Stimulated activated naive CD8-positive, alpha-beta T cell treated with anti-CD3 and anti-CD28 coated beads, Interleukin-15, amount 100 ng/mL, for 72 hours (primary cell): ENCODE measurements around the gene ZNF658.
"Not testable (repeated sequence)": the region's sequence is repeated elsewhere in the genome, so short reads cannot be mapped to it uniquely, and the experiment has no call there.

Source experiments
- ATAC-seq: fragments of 150-1000 bp; cut with Tn5 transposase; 2 replicates; pipeline ENCODE4 v1.10.0; 2021; ENCODE audit warnings: mild to moderate bottlenecking, moderate library complexity
- DNase-seq, 2 donors: peaks; one replicate each; pipeline ENCODE4 v3.0.0; 2021 to 2022
- H3K27ac Mint-ChIP-seq, 2 donors: one replicate each; pipeline ENCODE4 v1.8.0; 2022; ENCODE audit warnings: mild to moderate bottlenecking in 2 of 2, mixed read lengths in 2 of 2, moderate library complexity in 2 of 2
- H3K27me3 Mint-ChIP-seq: one replicate; pipeline ENCODE4 v1.8.0; 2022; ENCODE audit warnings: mixed read lengths
- H3K4me1 Mint-ChIP-seq: one replicate; pipeline ENCODE4 v1.8.0; 2022; ENCODE audit warnings: mild to moderate bottlenecking, mixed read lengths
- H3K4me3 Mint-ChIP-seq, 2 donors: one replicate each; pipeline ENCODE4 v1.8.0; 2022; ENCODE audit warnings: mild to moderate bottlenecking in 2 of 2, mixed read lengths in 2 of 2, moderate library complexity in 1 of 2
- H3K9me3 Mint-ChIP-seq, 2 donors: one replicate each; pipeline ENCODE4 v1.8.0; 2022; ENCODE audit warnings: mixed read lengths in 2 of 2

Gene ZNF658

DNA sequence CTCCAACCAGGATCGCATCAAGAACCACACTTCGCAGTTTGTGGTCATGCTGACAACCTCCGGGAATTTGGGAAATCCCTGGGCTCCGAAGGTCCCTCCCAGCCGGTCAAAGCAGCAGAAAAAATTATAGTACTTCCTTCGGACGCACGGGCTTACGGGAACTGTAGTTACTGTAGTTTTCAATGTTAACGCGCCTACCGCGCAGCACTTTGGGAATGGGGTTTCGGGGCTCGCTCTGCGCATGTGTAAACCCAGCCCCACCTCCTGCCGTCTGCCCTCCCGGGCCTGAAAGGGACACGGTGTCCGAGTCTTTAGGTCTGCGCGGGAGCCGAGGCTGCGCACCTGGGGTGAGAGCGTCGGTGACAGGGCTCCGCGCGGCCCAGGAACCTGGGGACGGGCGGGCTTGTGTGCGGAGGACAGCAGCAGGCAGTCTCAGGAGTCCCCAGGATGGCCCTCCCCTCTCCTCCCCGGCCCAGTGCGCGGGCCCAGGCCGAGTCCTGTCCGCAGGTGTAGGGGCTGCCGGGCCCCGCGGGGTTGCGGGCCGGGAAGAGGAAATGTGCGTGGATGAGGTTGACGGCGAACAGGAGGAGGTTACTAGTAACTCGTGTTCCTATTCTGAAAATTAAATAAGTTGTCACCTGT, at the start of gene ZNF658:
TSS of gene ZNF658 (plus strand) at position 236 of the 642 bp plus-strand sequence. CDS start 2,837 bp downstream, outside the sequence.
- not testable (repeated sequence) for H3K9me3 Mint-ChIP-seq, H3K4me1 Mint-ChIP-seq, H3K27me3 Mint-ChIP-seq
- ATAC-seq, result peak; percentile 91
- Mint-ChIP-seq H3K27ac (peak within 1 kb of the TSS; percentile 85 to 95), H3K4me3 (peak within 1 kb of the TSS; percentile 95 to 96)
- DNase-seq, result peak; percentile 42 to 72

- not testable (repeated sequence) for ATAC-seq, DNase-seq, H3K4me3 Mint-ChIP-seq, H3K9me3 Mint-ChIP-seq, H3K4me1 Mint-ChIP-seq, H3K27me3 Mint-ChIP-seq, H3K27ac Mint-ChIP-seq
Measured at GRCh38 chr9:66861732-66862131, 38.8 kb upstream of the ZNF658 start.

- not testable (repeated sequence) for H3K27me3 Mint-ChIP-seq, H3K4me3 Mint-ChIP-seq, H3K4me1 Mint-ChIP-seq, ATAC-seq, H3K27ac Mint-ChIP-seq, H3K9me3 Mint-ChIP-seq, DNase-seq
Measured at GRCh38 chr9:66868660-66869059, 31.9 kb upstream of the ZNF658 start.

- not testable (repeated sequence) for DNase-seq, H3K4me1 Mint-ChIP-seq, H3K4me3 Mint-ChIP-seq, H3K9me3 Mint-ChIP-seq, H3K27ac Mint-ChIP-seq, ATAC-seq, H3K27me3 Mint-ChIP-seq
Measured at GRCh38 chr9:66880605-66881004, 19.9 kb upstream of the ZNF658 start.

DNA sequence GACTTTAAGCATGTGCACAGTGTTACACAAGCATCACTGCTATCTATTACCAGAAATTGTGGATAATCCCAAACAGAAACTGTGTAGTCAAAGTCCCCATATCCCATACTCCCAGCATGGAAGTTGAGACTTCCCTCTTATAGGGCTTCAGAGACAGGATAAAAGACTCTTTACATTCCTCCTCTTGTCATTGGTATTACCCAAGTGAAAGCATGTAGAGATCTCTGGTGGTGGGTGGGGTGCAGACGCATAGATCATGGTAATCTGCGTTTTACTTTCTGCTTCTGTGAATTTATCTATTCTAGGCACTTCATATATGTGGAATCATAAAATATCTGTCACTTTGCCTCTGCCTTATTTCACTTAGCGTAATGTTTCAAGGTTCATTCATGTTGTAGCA, 18.7 kb upstream of the ZNF658 start:
- not testable (repeated sequence) for DNase-seq, H3K4me1 Mint-ChIP-seq, H3K9me3 Mint-ChIP-seq, H3K27ac Mint-ChIP-seq, ATAC-seq, H3K4me3 Mint-ChIP-seq, H3K27me3 Mint-ChIP-seq

- not testable (repeated sequence) for H3K4me3 Mint-ChIP-seq, H3K27me3 Mint-ChIP-seq, H3K4me1 Mint-ChIP-seq, H3K27ac Mint-ChIP-seq, DNase-seq, ATAC-seq, H3K9me3 Mint-ChIP-seq
Measured at GRCh38 chr9:66890334-66890733, 10.2 kb upstream of the ZNF658 start.

- Mint-ChIP-seq H3K27ac (peak overlapping the region in 1 of 2 donors; percentile 78), H3K4me3 (peak overlapping the region; percentile 95 to 96)
- not testable (repeated sequence) for H3K4me1 Mint-ChIP-seq, H3K27me3 Mint-ChIP-seq, H3K9me3 Mint-ChIP-seq
- ATAC-seq (peak; percentile 55), DNase-seq (peak in 1 of 2 donors; percentile 1)
Measured at GRCh38 chr9:66901141-66901540, 616 bp downstream of the ZNF658 start.

DNA sequence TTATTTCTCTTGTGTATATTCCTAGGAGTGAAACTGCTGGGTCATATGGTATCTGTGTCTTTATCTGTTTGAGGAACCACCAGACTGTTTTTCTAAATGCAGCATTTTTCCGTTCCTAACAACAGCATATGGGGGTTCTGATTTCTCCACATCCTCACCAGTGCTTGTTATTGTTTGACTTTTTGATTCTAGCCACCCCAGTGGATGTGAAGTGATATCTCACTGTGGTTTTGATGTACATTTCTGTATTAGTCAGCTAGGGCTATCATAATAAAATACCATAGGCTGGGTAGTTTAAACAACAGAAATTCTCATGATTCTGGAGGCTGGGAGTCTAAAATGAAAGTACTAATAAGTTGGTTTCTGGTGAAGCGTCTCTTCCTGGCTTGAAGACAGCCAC, 9.0 kb downstream of the ZNF658 start:
- H3K27ac Mint-ChIP-seq, ATAC-seq, DNase-seq, H3K4me1 Mint-ChIP-seq, H3K4me3 Mint-ChIP-seq, H3K9me3 Mint-ChIP-seq, H3K27me3 Mint-ChIP-seq: not testable (repeated sequence)

DNA sequence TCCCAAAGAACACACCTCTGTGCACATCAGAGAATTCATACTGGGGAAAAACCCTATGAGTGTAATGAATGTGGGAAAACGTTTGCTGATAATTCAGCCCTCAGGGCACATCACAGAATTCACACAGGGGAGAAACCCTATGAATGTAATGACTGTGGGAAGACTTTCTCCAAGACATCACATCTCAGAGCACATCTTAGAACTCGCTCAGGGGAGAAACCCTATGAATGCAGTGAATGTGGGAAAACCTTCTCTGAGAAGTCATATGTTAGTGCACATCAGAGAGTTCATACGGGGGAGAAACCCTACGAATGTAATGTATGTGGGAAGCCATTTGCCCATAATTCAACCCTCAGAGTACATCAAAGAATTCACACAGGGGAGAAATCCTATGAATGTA, 19.5 kb downstream of the ZNF658 start:
- DNase-seq, H3K27ac Mint-ChIP-seq, H3K27me3 Mint-ChIP-seq, H3K4me3 Mint-ChIP-seq, H3K4me1 Mint-ChIP-seq, H3K9me3 Mint-ChIP-seq, ATAC-seq: not testable (repeated sequence)

DNA sequence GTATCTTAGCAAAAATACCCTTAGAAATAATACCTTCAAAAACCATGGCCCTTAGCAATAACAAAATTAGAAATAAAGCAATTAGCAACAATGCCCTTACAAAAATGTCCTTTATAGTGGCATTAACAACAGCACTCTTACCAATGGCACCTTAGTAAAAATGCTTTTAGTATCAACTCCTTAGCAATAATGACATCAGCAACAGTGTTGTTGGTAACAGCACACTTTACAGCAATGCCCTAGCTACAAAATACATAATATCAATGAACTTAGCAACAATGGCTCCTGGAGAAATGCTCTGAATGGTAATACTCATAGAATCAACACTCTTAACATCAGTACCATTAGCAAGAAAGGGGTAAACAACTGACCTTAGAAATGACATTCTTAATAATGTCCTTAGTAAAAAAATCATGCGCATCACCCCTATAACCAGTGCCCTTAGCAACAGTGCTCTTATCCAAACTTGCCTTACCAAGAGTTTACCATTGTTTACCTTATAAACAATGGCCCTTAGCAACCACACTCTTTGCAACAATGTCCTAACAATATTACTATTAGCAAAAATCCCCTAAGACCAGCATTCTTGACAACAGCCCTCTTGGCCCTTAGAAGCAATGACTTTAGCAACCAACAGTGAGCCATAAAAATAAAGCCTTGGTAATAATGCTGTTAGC, 35.8 kb downstream of the ZNF658 start:
- not testable (repeated sequence) for H3K4me1 Mint-ChIP-seq, H3K4me3 Mint-ChIP-seq

GRCh38 chr9:66937662-66938061, 37.1 kb downstream of the ZNF658 start:
- H3K27ac Mint-ChIP-seq, result not testable (repeated sequence)

More for the DNA sequence above, 35.8 kb downstream of the ZNF658 start:
- not testable (repeated sequence) for DNase-seq, H3K27ac Mint-ChIP-seq, ATAC-seq, H3K27me3 Mint-ChIP-seq, H3K9me3 Mint-ChIP-seq

GRCh38 chr9:66938322-66938721, 37.8 kb downstream of the ZNF658 start:
- not testable (repeated sequence) for H3K9me3 Mint-ChIP-seq, H3K4me1 Mint-ChIP-seq, H3K4me3 Mint-ChIP-seq, DNase-seq, ATAC-seq, H3K27me3 Mint-ChIP-seq, H3K27ac Mint-ChIP-seq

More at GRCh38 chr9:66937662-66938061, 37.1 kb downstream of the ZNF658 start:
- not testable (repeated sequence) for H3K4me3 Mint-ChIP-seq, DNase-seq, H3K27me3 Mint-ChIP-seq, ATAC-seq, H3K9me3 Mint-ChIP-seq, H3K4me1 Mint-ChIP-seq

- H3K27me3 Mint-ChIP-seq, DNase-seq: not testable (repeated sequence)
Measured at GRCh38 chr9:66939878-66940830, 39.6 kb downstream of the ZNF658 start.

GRCh38 chr9:66942400-66943155, 42.1 kb downstream of the ZNF658 start:
- not testable (repeated sequence) for H3K27me3 Mint-ChIP-seq, H3K9me3 Mint-ChIP-seq, ATAC-seq, H3K27ac Mint-ChIP-seq, DNase-seq, H3K4me1 Mint-ChIP-seq, H3K4me3 Mint-ChIP-seq

More at GRCh38 chr9:66939878-66940830, 39.6 kb downstream of the ZNF658 start:
- H3K9me3 Mint-ChIP-seq, H3K4me1 Mint-ChIP-seq, ATAC-seq, H3K4me3 Mint-ChIP-seq, H3K27ac Mint-ChIP-seq: not testable (repeated sequence)

GRCh38 chr9:66952576-66952975, 52.1 kb downstream of the ZNF658 start:
- H3K27me3 Mint-ChIP-seq, ATAC-seq, H3K27ac Mint-ChIP-seq, H3K9me3 Mint-ChIP-seq, H3K4me3 Mint-ChIP-seq, DNase-seq, H3K4me1 Mint-ChIP-seq: not testable (repeated sequence)
